Parathyroid adenoma (tissue), 2 donors: Measurements from ENCODE around the gene ZSCAN31.

Source experiments
- H2AFZ ChIP-seq: fragments of 300-600 bp; sonication (generic); one replicate; pipeline ENCODE4 v1.7.0; 2017; ENCODE audit warnings: antibody characterized with exemption, mild to moderate bottlenecking
- H3K27ac ChIP-seq: fragments of 300-600 bp; sonication (generic); one replicate; pipeline ENCODE4 v1.7.0; 2017
- H3K27me3 ChIP-seq: fragments of 300-600 bp; sonication (generic); one replicate; pipeline ENCODE4 v1.7.0; 2017; ENCODE audit warnings: low read length; ENCODE audit not compliant: control insufficient read depth, insufficient read depth
- H3K36me3 ChIP-seq: fragments of 300-600 bp; sonication (generic); one replicate; pipeline ENCODE4 v1.7.0; 2017; ENCODE audit warnings: low read length; ENCODE audit not compliant: control insufficient read depth, insufficient read depth
- H3K4me1 ChIP-seq: fragments of 300-600 bp; sonication (generic); one replicate; pipeline ENCODE4 v1.7.0; 2017; ENCODE audit warnings: control low read depth
- H3K4me2 ChIP-seq: fragments of 300-600 bp; sonication (generic); one replicate; pipeline ENCODE4 v1.7.0; 2017; ENCODE audit warnings: low read length
- H3K4me3 ChIP-seq: fragments of 300-600 bp; sonication (generic); one replicate; pipeline ENCODE4 v1.7.0; 2017; ENCODE audit warnings: low read depth, low read length
- H3K79me2 ChIP-seq: fragments of 300-600 bp; sonication (generic); one replicate; pipeline ENCODE4 v1.7.0; 2017; ENCODE audit warnings: control low read depth
- H3K9ac ChIP-seq: fragments of 300-600 bp; sonication (generic); one replicate; pipeline ENCODE4 v1.7.0; 2017; ENCODE audit warnings: mild to moderate bottlenecking
- H3K9me3 ChIP-seq: fragments of 300-600 bp; sonication (generic); one replicate; pipeline ENCODE4 v1.7.0; 2017; ENCODE audit warnings: low read length; ENCODE audit not compliant: control insufficient read depth
- TF ChIP-seq, protein P1 (sequence below): fragments of 300-600 bp; sonication (generic); IDR thresholded peaks from one replicate; pipeline ENCODE4 v1.7.0; 2017; ENCODE audit warnings: antibody characterized with exemption, mild to moderate bottlenecking
- donor health status: primary hyperparathyroidism.

Gene ZSCAN31

DNA sequence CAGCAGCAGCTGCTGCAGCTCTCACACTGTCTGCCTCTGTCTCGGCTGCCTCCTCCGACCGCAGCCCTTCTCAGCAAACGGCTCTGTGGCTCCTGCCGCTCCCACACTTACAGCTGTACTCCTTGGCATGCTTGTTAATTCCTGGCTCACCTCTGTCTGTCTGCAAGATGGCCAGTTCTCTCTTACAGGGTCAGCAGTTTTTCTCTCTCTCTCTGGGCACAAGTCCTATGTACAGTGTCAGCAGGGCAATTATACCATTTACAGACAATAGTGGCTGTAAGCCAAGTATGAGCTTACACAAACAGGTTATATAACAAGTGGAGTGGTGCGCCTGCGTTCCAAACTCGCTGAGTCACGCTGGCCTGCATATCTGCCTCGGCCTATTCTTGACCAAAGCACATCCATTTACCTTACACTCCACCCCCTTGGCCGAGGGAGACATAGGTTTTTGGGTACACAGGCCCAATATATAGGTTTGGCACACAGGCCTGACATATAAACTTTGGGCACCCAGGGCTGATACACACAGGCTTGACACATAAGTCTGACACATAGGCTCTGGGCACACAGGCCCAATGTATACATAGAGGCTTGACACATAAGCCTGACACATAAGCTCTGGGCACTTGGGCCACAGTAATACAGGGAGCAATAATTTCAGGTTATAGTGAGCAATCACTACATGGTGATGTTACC is 18.2 kb upstream of the ZSCAN31 start:
- H2AFZ ChIP-seq, result no peak overlapping the region
- H3K9ac ChIP-seq, result no peak overlapping the region
- peaks cover 8% of the 10 kb centered on the region for H3K4me1 ChIP-seq
- H3K36me3 ChIP-seq, result no peaks in the 10 kb centered on the region
- peak overlapping the region; percentile 68 for H3K27ac ChIP-seq
- no peaks in the 10 kb centered on the region for H3K27me3 ChIP-seq
- H3K4me3 ChIP-seq, result no peak overlapping the region
- H3K79me2 ChIP-seq, result peaks cover 2% of the 10 kb centered on the region
- H3K9me3 ChIP-seq, result no peaks in the 10 kb centered on the region
- TF ChIP-seq, protein P1, sequence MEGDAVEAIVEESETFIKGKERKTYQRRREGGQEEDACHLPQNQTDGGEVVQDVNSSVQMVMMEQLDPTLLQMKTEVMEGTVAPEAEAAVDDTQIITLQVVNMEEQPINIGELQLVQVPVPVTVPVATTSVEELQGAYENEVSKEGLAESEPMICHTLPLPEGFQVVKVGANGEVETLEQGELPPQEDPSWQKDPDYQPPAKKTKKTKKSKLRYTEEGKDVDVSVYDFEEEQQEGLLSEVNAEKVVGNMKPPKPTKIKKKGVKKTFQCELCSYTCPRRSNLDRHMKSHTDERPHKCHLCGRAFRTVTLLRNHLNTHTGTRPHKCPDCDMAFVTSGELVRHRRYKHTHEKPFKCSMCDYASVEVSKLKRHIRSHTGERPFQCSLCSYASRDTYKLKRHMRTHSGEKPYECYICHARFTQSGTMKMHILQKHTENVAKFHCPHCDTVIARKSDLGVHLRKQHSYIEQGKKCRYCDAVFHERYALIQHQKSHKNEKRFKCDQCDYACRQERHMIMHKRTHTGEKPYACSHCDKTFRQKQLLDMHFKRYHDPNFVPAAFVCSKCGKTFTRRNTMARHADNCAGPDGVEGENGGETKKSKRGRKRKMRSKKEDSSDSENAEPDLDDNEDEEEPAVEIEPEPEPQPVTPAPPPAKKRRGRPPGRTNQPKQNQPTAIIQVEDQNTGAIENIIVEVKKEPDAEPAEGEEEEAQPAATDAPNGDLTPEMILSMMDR, result no peak
- H3K4me2 ChIP-seq, result no peak overlapping the region

GRCh38 chr6:28353356-28353755 is 17.4 kb upstream of the ZSCAN31 start:
- Histone ChIP-seq H2AFZ (no peak overlapping the region), H3K36me3 (no peaks in the 10 kb centered on the region), H3K4me2 (no peak overlapping the region), H3K4me1 (peaks cover 8% of the 10 kb centered on the region), H3K4me3 (no peak overlapping the region), H3K9me3 (no peaks in the 10 kb centered on the region), H3K9ac (no peak overlapping the region), H3K27me3 (no peaks in the 10 kb centered on the region), H3K79me2 (no peaks in the 10 kb centered on the region), H3K27ac (peak overlapping the region; percentile 68)
- TF ChIP-seq, protein P1, result no peak

- H3K27me3 ChIP-seq, result no peaks in the 10 kb centered on the region
- TF ChIP-seq, protein P1, result no peak
- no peak overlapping the region for H3K9ac ChIP-seq
- H3K4me2 ChIP-seq, result no peak overlapping the region
- H3K36me3 ChIP-seq, result no peaks in the 10 kb centered on the region
- H3K9me3 ChIP-seq, result no peaks in the 10 kb centered on the region
- no peaks in the 10 kb centered on the region for H3K79me2 ChIP-seq
- peaks cover 8% of the 10 kb centered on the region for H3K4me1 ChIP-seq
- H2AFZ ChIP-seq, result no peak overlapping the region
- H3K27ac ChIP-seq, result no peak overlapping the region
- no peak overlapping the region for H3K4me3 ChIP-seq
Observed at GRCh38 chr6:28351493-28351925, 15.6 kb upstream of the ZSCAN31 start.

- peaks cover 8% of the 10 kb centered on the region for H3K4me1 ChIP-seq
- no peaks in the 10 kb centered on the region for H3K9me3 ChIP-seq
- TF ChIP-seq, protein P1, result no peak
- no peak overlapping the region for H3K9ac ChIP-seq
- no peaks in the 10 kb centered on the region for H3K79me2 ChIP-seq
- H3K27me3 ChIP-seq, result no peaks in the 10 kb centered on the region
- no peaks in the 10 kb centered on the region for H3K36me3 ChIP-seq
- peak overlapping the region; percentile 69 for H3K4me3 ChIP-seq
- H3K27ac ChIP-seq, result peak overlapping the region; percentile 83
- H2AFZ ChIP-seq, result no peak overlapping the region
- H3K4me2 ChIP-seq, result peak overlapping the region; percentile 67
Observed at GRCh38 chr6:28351087-28351486, 15.1 kb upstream of the ZSCAN31 start.
